HUES6 (cell line): ENCODE results near the gene TMEFF2.

Experiments used
- H3K27ac ChIP-seq: 2 replicates; pipeline ENCODE4 v1.7.0; 2013; ENCODE audit warnings: low read depth, mild to moderate bottlenecking, low read length, inconsistent platforms
- H3K27me3 ChIP-seq: 2 replicates; pipeline ENCODE4 v1.6.1; 2013; ENCODE audit warnings: low read length; ENCODE audit not compliant: control insufficient read depth, insufficient read depth
- H3K36me3 ChIP-seq: 2 replicates; pipeline ENCODE4 v1.6.1; 2013; ENCODE audit warnings: low read length; ENCODE audit not compliant: control insufficient read depth, insufficient read depth
- H3K4me1 ChIP-seq: 2 replicates; pipeline ENCODE4 v1.6.1; 2013; ENCODE audit warnings: low read length; ENCODE audit not compliant: control insufficient read depth, insufficient read depth
- H3K4me3 ChIP-seq: 2 replicates; pipeline ENCODE4 v1.5.1; 2013; ENCODE audit warnings: low read depth, low read length
- H3K9ac ChIP-seq: one replicate; pipeline ENCODE4 v1.6.1; 2013; ENCODE audit warnings: mild to moderate bottlenecking, low read length
- H3K9me3 ChIP-seq: 2 replicates; pipeline ENCODE4 v1.6.1; 2013; ENCODE audit warnings: low read depth, low read length; ENCODE audit not compliant: control insufficient read depth, insufficient read depth

Gene TMEFF2

GRCh38 chr2:192011196-192011595, 183.5 kb downstream of the TMEFF2 start:
- Histone ChIP-seq H3K4me3 (no peak overlapping the region), H3K27me3 (no peaks in the 10 kb centered on the region), H3K9me3 (no peaks in the 10 kb centered on the region), H3K27ac (no peak overlapping the region), H3K4me1 (peaks cover 3% of the 10 kb centered on the region), H3K36me3 (no peaks in the 10 kb centered on the region), H3K9ac (no peak overlapping the region)

- Histone ChIP-seq H3K4me3 (no peak overlapping the region), H3K27ac (no peak overlapping the region), H3K4me1 (peaks cover 7% of the 10 kb centered on the region), H3K9ac (no peak overlapping the region), H3K36me3 (no peaks in the 10 kb centered on the region), H3K9me3 (no peaks in the 10 kb centered on the region), H3K27me3 (no peaks in the 10 kb centered on the region)
Observed at GRCh38 chr2:192010073-192010472, 184.7 kb downstream of the TMEFF2 start.

GRCh38 chr2:192007581-192008228, 187.0 kb downstream of the TMEFF2 start:
- no peaks in the 10 kb centered on the region for H3K27me3 ChIP-seq
- H3K9ac ChIP-seq: no peak overlapping the region
- no peak overlapping the region for H3K27ac ChIP-seq
- H3K4me1 ChIP-seq: peaks cover 11% of the 10 kb centered on the region
- no peaks in the 10 kb centered on the region for H3K36me3 ChIP-seq
- no peaks in the 10 kb centered on the region for H3K9me3 ChIP-seq
- H3K4me3 ChIP-seq: no peak overlapping the region

GRCh38 chr2:192005211-192005610, 189.5 kb downstream of the TMEFF2 start:
- Histone ChIP-seq H3K27ac (no peak overlapping the region; the same call in 1 of the 2 replicates), H3K36me3 (no peaks in the 10 kb centered on the region), H3K9me3 (no peaks in the 10 kb centered on the region; the same call in 1 of the 2 replicates), H3K4me1 (peaks cover 11% of the 10 kb centered on the region), H3K27me3 (no peaks in the 10 kb centered on the region), H3K4me3 (no peak overlapping the region), H3K9ac (no peak overlapping the region)

- Histone ChIP-seq H3K27me3 (no peaks in the 10 kb centered on the region), H3K4me1 (peaks cover 11% of the 10 kb centered on the region), H3K27ac (no peak overlapping the region), H3K36me3 (no peaks in the 10 kb centered on the region), H3K9ac (no peak overlapping the region), H3K9me3 (no peaks in the 10 kb centered on the region; the same call in 1 of the 2 replicates), H3K4me3 (no peak overlapping the region)
Observed at GRCh38 chr2:192004188-192004963, 190.4 kb downstream of the TMEFF2 start.

GRCh38 chr2:192002418-192002817, 192.3 kb downstream of the TMEFF2 start:
- H3K27ac ChIP-seq: no peak overlapping the region
- no peak overlapping the region for H3K4me3 ChIP-seq
- no peaks in the 10 kb centered on the region for H3K27me3 ChIP-seq
- H3K9me3 ChIP-seq: no peaks in the 10 kb centered on the region; the same call in 1 of the 2 replicates
- no peak overlapping the region for H3K9ac ChIP-seq
- no peaks in the 10 kb centered on the region for H3K36me3 ChIP-seq
- H3K4me1 ChIP-seq: peaks cover 11% of the 10 kb centered on the region

GRCh38 chr2:192000196-192000980, 194.3 kb downstream of the TMEFF2 start:
- Histone ChIP-seq H3K4me1 (peaks cover 13% of the 10 kb centered on the region), H3K27me3 (no peaks in the 10 kb centered on the region), H3K36me3 (no peaks in the 10 kb centered on the region), H3K9ac (no peak overlapping the region), H3K4me3 (no peak overlapping the region), H3K9me3 (no peaks in the 10 kb centered on the region; the same call in 1 of the 2 replicates), H3K27ac (no peak overlapping the region)

GRCh38 chr2:191999101-191999841, 195.5 kb downstream of the TMEFF2 start:
- H3K9ac ChIP-seq: no peak overlapping the region
- H3K27me3 ChIP-seq: no peaks in the 10 kb centered on the region
- H3K9me3 ChIP-seq: no peaks in the 10 kb centered on the region; the same call in 1 of the 2 replicates
- no peak overlapping the region for H3K27ac ChIP-seq
- no peaks in the 10 kb centered on the region for H3K36me3 ChIP-seq
- H3K4me1 ChIP-seq: peaks cover 18% of the 10 kb centered on the region
- no peak overlapping the region for H3K4me3 ChIP-seq

- Histone ChIP-seq H3K27ac (no peak overlapping the region), H3K27me3 (no peaks in the 10 kb centered on the region), H3K4me1 (peaks cover 12% of the 10 kb centered on the region), H3K9ac (no peak overlapping the region), H3K36me3 (no peaks in the 10 kb centered on the region), H3K4me3 (no peak overlapping the region), H3K9me3 (no peaks in the 10 kb centered on the region)
Observed at GRCh38 chr2:191995285-191995684, 199.4 kb downstream of the TMEFF2 start.

- Histone ChIP-seq H3K4me1 (peaks cover 12% of the 10 kb centered on the region), H3K9me3 (no peaks in the 10 kb centered on the region), H3K27ac (no peak overlapping the region), H3K27me3 (no peaks in the 10 kb centered on the region), H3K9ac (no peak overlapping the region), H3K36me3 (no peaks in the 10 kb centered on the region), H3K4me3 (no peak overlapping the region)
Observed at GRCh38 chr2:191994749-191995148, 200.0 kb downstream of the TMEFF2 start.
